ENCODE measurements around the gene OR52W1.

DNA sequence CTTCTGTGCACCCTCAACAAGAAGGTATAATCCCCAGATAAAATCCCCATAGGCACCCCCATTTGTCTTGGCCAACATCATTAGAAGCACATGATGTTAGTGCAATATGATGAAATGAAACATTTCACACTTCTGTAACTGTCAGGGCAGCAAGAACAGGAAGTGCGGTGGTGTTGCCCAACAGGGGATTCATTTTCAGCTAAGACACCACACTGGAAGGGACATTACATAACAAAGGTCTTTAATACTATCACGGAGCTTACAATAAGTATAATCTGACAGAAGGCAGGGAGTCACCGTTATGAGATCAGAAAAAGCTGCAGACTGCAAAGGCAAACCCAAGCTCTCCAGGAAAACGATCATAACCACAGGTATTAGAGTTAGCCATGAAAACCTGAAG lies 2.0 kb downstream of the OR52W1 start:
- TF ChIP-seq, protein P1, sequence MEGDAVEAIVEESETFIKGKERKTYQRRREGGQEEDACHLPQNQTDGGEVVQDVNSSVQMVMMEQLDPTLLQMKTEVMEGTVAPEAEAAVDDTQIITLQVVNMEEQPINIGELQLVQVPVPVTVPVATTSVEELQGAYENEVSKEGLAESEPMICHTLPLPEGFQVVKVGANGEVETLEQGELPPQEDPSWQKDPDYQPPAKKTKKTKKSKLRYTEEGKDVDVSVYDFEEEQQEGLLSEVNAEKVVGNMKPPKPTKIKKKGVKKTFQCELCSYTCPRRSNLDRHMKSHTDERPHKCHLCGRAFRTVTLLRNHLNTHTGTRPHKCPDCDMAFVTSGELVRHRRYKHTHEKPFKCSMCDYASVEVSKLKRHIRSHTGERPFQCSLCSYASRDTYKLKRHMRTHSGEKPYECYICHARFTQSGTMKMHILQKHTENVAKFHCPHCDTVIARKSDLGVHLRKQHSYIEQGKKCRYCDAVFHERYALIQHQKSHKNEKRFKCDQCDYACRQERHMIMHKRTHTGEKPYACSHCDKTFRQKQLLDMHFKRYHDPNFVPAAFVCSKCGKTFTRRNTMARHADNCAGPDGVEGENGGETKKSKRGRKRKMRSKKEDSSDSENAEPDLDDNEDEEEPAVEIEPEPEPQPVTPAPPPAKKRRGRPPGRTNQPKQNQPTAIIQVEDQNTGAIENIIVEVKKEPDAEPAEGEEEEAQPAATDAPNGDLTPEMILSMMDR (IDR thresholded peaks at IDR 0.05; ENCODE audit: extremely low read depth in 1 of 2, insufficient read depth in 1 of 2, low read depth in 1 of 2, low read length in 2 of 2), result no peak
- no peak for TF ChIP-seq POLR2A (IDR thresholded peaks at IDR 0.05; ENCODE audit: low read depth, low read length)
- TF ChIP-seq MYC (IDR thresholded peaks at IDR 0.05; ENCODE audit: low read depth, low read length), result no peak
- no peak for TF ChIP-seq EZH2 (IDR thresholded peaks at IDR 0.05; ENCODE audit: borderline replicate concordance, low read depth, low read length, severe bottlenecking)
- TF ChIP-seq, protein P2, sequence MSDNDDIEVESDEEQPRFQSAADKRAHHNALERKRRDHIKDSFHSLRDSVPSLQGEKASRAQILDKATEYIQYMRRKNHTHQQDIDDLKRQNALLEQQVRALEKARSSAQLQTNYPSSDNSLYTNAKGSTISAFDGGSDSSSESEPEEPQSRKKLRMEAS (IDR thresholded peaks at IDR 0.05; ENCODE audit: insufficient read depth, insufficient read length), result no peak
- TF ChIP-seq JUN (IDR thresholded peaks at IDR 0.05; ENCODE audit: borderline replicate concordance, insufficient read depth, insufficient read length, low read depth), result no peak
- no peak for TF ChIP-seq POLR2AphosphoS5 (IDR thresholded peaks at IDR 0.05; ENCODE audit: insufficient read depth, low read depth, low read length)
- TF ChIP-seq GATA2 (IDR thresholded peaks at IDR 0.05; ENCODE audit: insufficient read depth, insufficient read length, low read depth, low read length), result no peak
